ENCODE measurements around the gene EIF5AL1.

EIF5AL1 gene

GRCh38 chr10:79561257-79561656, 48.9 kb downstream of the EIF5AL1 start:
- DNase-seq, result no peak

DNA sequence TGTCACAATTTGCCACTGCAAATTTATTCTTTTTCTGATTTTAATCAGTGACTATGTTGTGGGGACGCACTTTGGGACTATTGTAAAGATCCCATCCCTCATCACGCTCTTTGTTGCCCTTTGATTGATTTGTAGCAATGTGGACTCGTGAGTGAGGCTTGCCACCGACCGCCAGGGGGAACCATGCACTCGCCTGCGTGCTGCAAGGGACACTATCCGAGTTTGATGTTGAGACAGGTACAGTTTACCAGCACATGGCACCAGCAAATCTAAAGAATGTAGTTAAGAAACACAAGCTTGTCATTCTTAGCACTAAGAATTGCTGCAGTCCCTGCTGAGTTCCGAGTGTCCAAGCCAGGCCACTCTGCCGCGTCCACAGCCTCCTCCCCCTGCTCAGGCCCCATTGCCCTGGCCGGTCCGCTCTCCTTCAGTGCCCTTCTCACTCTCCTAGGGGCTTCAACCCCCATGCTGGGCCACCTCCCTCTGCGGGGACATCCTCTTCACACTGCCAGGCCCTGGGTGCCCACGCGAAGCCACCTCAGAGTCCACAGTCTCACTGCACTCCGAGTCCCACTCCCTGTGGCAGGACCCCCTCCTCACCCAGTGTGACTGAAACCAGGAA, 49.9 kb downstream of the EIF5AL1 start:
- no peak for DNase-seq

DNA sequence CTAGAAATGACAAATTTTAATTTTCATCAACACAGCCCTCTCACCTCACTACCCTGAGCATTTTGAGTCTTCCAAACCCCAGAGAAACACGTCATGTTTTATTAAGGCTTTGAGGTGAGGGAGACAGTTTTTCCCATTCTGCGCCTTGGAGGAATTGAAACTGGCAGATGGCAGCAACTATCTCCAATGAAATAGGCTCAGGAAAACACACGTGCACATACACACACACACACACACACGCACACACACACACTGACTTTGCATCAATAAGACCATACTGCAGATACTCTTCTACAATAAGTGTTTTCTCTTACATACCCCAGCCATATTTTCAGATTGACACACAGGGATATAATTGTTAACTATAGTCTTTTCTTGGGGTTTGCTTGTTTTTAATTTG, 51.1 kb downstream of the EIF5AL1 start:
- DNase-seq, result no peak

Measured in NCI-H2029 (cell line).